AG10803 (cell line): Measurements from ENCODE around the gene NADK.
"Not testable (repeated sequence)": the region's sequence is repeated elsewhere in the genome, so short reads cannot be mapped to it uniquely, and the experiment has no call there.

Experiments used
- DNase-seq: peaks from one replicate; pipeline ENCODE4 v3.0.0; 2010; ENCODE audit warnings: low read depth
- H3K4me3 ChIP-seq: 2 replicates; pipeline ENCODE4 v1.5.1; 2011; ENCODE audit warnings: mild to moderate bottlenecking, low read length, control low read depth
- CTCF ChIP-seq: conservative IDR thresholded peaks from 2 replicates; pipeline ENCODE4 v1.5.1; 2011; ENCODE audit warnings: mild to moderate bottlenecking, low read length, control low read depth, inconsistent platforms

NADK gene

GRCh38 chr1:1732381-1732780 lies 45.9 kb downstream of the NADK start:
- no peak for DNase-seq
- no peak overlapping the region for H3K4me3 ChIP-seq
- TF ChIP-seq CTCF = no peak

GRCh38 chr1:1730870-1731269 lies 47.4 kb downstream of the NADK start:
- H3K4me3 ChIP-seq = no peak overlapping the region
- no peak for TF ChIP-seq CTCF
- no peak for DNase-seq

- not testable (repeated sequence) for DNase-seq, H3K4me3 ChIP-seq
These were observed 48.0 kb downstream of the NADK start for GRCh38 chr1:1730230-1730629.

- not testable (repeated sequence) for H3K4me3 ChIP-seq
These were observed 49.0 kb downstream of the NADK start for GRCh38 chr1:1729116-1729816.

GRCh38 chr1:1728308-1729005 lies 49.8 kb downstream of the NADK start:
- not testable (repeated sequence) for H3K4me3 ChIP-seq
- DNase-seq = peak; percentile 36

More at GRCh38 chr1:1729116-1729816, 49.0 kb downstream of the NADK start:
- DNase-seq = not testable (repeated sequence)

GRCh38 chr1:1727131-1727651 lies 51.1 kb downstream of the NADK start:
- DNase-seq = peak; percentile 9
- not testable (repeated sequence) for H3K4me3 ChIP-seq

GRCh38 chr1:1726088-1726487 lies 52.2 kb downstream of the NADK start:
- DNase-seq, H3K4me3 ChIP-seq: not testable (repeated sequence)

- TF ChIP-seq CTCF = peak; percentile 5; the same call in 1 of the 2 replicates
- DNase-seq = peak; percentile 97
- H3K4me3 ChIP-seq = peak within 1 kb of the TSS; percentile 57
These were observed 54.0 kb downstream of the NADK start, which contains the start of gene CDK11A for GRCh38 chr1:1724035-1724864. TSS of gene CDK11A (minus strand) at chr1:1724357. CDS start at chr1:1722818, 1,539 bp downstream.

- DNase-seq = no peak
- TF ChIP-seq CTCF = no peak
- H3K4me3 ChIP-seq = no peak overlapping the region
These were observed 57.1 kb downstream of the NADK start for GRCh38 chr1:1721201-1721600.

- H3K4me3 ChIP-seq, DNase-seq: not testable (repeated sequence)
These were observed 63.0 kb downstream of the NADK start for GRCh38 chr1:1715109-1715883.

GRCh38 chr1:1707897-1708296 lies 70.4 kb downstream of the NADK start:
- H3K4me3 ChIP-seq, DNase-seq: not testable (repeated sequence)

GRCh38 chr1:1707241-1707640 lies 71.0 kb downstream of the NADK start:
- not testable (repeated sequence) for H3K4me3 ChIP-seq, DNase-seq

GRCh38 chr1:1705623-1706022 lies 72.6 kb downstream of the NADK start:
- not testable (repeated sequence) for H3K4me3 ChIP-seq

More at GRCh38 chr1:1705623-1706022, 72.6 kb downstream of the NADK start:
- not testable (repeated sequence) for DNase-seq
